Right lobe of liver (tissue), 4 donors: ENCODE data around the gene FBXL2.
"Not testable (repeated sequence)": the region's sequence is repeated elsewhere in the genome, so short reads cannot be mapped to it uniquely, and the experiment has no call there.

Experiments
- CTCF ChIP-seq, 4 donors: fragments of 200-600 bp in 3 of 4; fragments of 450-650 bp in 1 of 4; IDR thresholded peaks; one replicate each; pipeline versions ENCODE4 v1.5.1 to v1.8.0; 2016 to 2022; ENCODE audit warnings: antibody characterized with exemption in 4 of 4, mild to moderate bottlenecking in 2 of 4
- POLR2A ChIP-seq: fragments of 450-650 bp; IDR thresholded peaks from one replicate; pipeline ENCODE4 v1.6.1; 2017; ENCODE audit warnings: antibody characterized with exemption, mild to moderate bottlenecking
- donor health status: DM: no; HTN: no; CAD: no.
- donor health status: DM: no; HTN: no; CAD: no.
- donor health status: DM: no; HTN: yes; CAD: no.

- not testable (repeated sequence) for TF ChIP-seq CTCF (IDR thresholded peaks at IDR 0.05); POLR2A
Measured at GRCh38 chr3:33410816-33411215, 133.6 kb downstream of the FBXL2 start.
